ENCODE measurements around the gene ABI3BP.

ABI3BP gene

GRCh38 chr3:100971798-100972197, 21.4 kb downstream of the ABI3BP start:
- TF ChIP-seq YY1 (IDR thresholded peaks at IDR 0.05; ENCODE audit: low read depth) (no peak), TAF1 (IDR thresholded peaks at IDR 0.05; ENCODE audit: low read depth) (no peak), NFIC (IDR thresholded peaks at IDR 0.05) (no peak), CREB1 (IDR thresholded peaks at IDR 0.05; ENCODE audit: low read depth) (no peak), EP300 (IDR thresholded peaks at IDR 0.05; ENCODE audit: borderline replicate concordance) (no peak), REST (IDR thresholded peaks at IDR 0.05; ENCODE audit: low read depth) (no peak), TCF12 (IDR thresholded peaks at IDR 0.05; ENCODE audit: low read depth) (no peak), MAX (IDR thresholded peaks at IDR 0.05) (no peak), FOXM1 (IDR thresholded peaks at IDR 0.05; ENCODE audit: borderline replicate concordance, low read depth) (no peak), RAD21 (IDR thresholded peaks at IDR 0.05; ENCODE audit: low read depth) (no peak)

GRCh38 chr3:100970477-100970990, 22.7 kb downstream of the ABI3BP start:
- TF ChIP-seq USF1 (IDR thresholded peaks at IDR 0.05) (no peak), CREB1 (IDR thresholded peaks at IDR 0.05; ENCODE audit: low read depth) (no peak), EGR1 (IDR thresholded peaks at IDR 0.05) (no peak), CEBPB (IDR thresholded peaks at IDR 0.05) (no peak), NFIC (IDR thresholded peaks at IDR 0.05) (no peak)

GRCh38 chr3:100968932-100969906, 24.0 kb downstream of the ABI3BP start:
- TF ChIP-seq MAX (IDR thresholded peaks at IDR 0.05) = no peak
- TF ChIP-seq CEBPB (IDR thresholded peaks at IDR 0.05) = no peak
- no peak for TF ChIP-seq TEAD4 (IDR thresholded peaks at IDR 0.05)
- TF ChIP-seq CREB1 (IDR thresholded peaks at IDR 0.05; ENCODE audit: low read depth) = no peak

GRCh38 chr3:100966807-100967206, 26.4 kb downstream of the ABI3BP start:
- TF ChIP-seq EGR1 (IDR thresholded peaks at IDR 0.05) (no peak), REST (IDR thresholded peaks at IDR 0.05; ENCODE audit: low read depth) (no peak), FOXM1 (IDR thresholded peaks at IDR 0.05; ENCODE audit: borderline replicate concordance, low read depth) (no peak), RAD21 (IDR thresholded peaks at IDR 0.05; ENCODE audit: low read depth) (no peak), CREB1 (IDR thresholded peaks at IDR 0.05; ENCODE audit: low read depth) (no peak), USF1 (IDR thresholded peaks at IDR 0.05) (no peak), CEBPB (IDR thresholded peaks at IDR 0.05) (no peak), TEAD4 (IDR thresholded peaks at IDR 0.05) (no peak), YY1 (IDR thresholded peaks at IDR 0.05; ENCODE audit: low read depth) (no peak), NFIC (IDR thresholded peaks at IDR 0.05) (no peak)

- TF ChIP-seq TCF12 (IDR thresholded peaks at IDR 0.05; ENCODE audit: low read depth) (no peak), FOXM1 (IDR thresholded peaks at IDR 0.05; ENCODE audit: borderline replicate concordance, low read depth) (no peak), ZBTB7A (IDR thresholded peaks at IDR 0.05; ENCODE audit: low read depth) (no peak), REST (IDR thresholded peaks at IDR 0.05; ENCODE audit: low read depth) (no peak), EGR1 (IDR thresholded peaks at IDR 0.05) (no peak), USF1 (IDR thresholded peaks at IDR 0.05) (no peak), CEBPB (IDR thresholded peaks at IDR 0.05) (no peak), TEAD4 (IDR thresholded peaks at IDR 0.05) (no peak), MAX (IDR thresholded peaks at IDR 0.05) (no peak), YY1 (IDR thresholded peaks at IDR 0.05; ENCODE audit: low read depth) (no peak), TAF1 (IDR thresholded peaks at IDR 0.05; ENCODE audit: low read depth) (no peak), EP300 (IDR thresholded peaks at IDR 0.05; ENCODE audit: borderline replicate concordance) (no peak), NFIC (IDR thresholded peaks at IDR 0.05) (no peak), CREB1 (IDR thresholded peaks at IDR 0.05; ENCODE audit: low read depth) (no peak), RAD21 (IDR thresholded peaks at IDR 0.05; ENCODE audit: low read depth) (no peak)
These were observed 27.2 kb downstream of the ABI3BP start for GRCh38 chr3:100966049-100966491.

All from Ishikawa (cell line).